Hepatocyte (in vitro differentiated cells): Measurements from ENCODE around the gene AFAP1L2. TPM values are rescaled to one million over a fixed set of nuclear protein-coding genes. Genes with fewer than 3 reads are reported as not detected.

Experiments used
- DNase-seq: peaks from one replicate; pipeline ENCODE4 v3.0.0-alpha.2; 2016; ENCODE audit warnings: low spot score
- H2AFZ ChIP-seq: fragments of 200-600 bp; sonication (generic); 2 replicates; pipeline ENCODE4 v1.6.0; 2016; ENCODE audit warnings: antibody characterized with exemption, mild to moderate bottlenecking
- H3K27ac ChIP-seq: fragments of 200-600 bp; sonication (generic); 2 replicates; pipeline ENCODE4 v1.5.1; 2016; ENCODE audit warnings: mild to moderate bottlenecking
- H3K27me3 ChIP-seq: fragments of 200-600 bp; sonication (generic); 2 replicates; pipeline ENCODE4 v1.6.1; 2016
- H3K36me3 ChIP-seq: fragments of 200-600 bp; sonication (generic); replicated peaks from 2 replicates; pipeline ENCODE4 v1.5.1; 2016; ENCODE audit warnings: low read depth; ENCODE audit not compliant: insufficient read depth
- H3K4me1 ChIP-seq: fragments of 200-600 bp; sonication (generic); 2 replicates; pipeline ENCODE4 v1.5.1; 2016; ENCODE audit warnings: mild to moderate bottlenecking, moderate library complexity; ENCODE audit not compliant: insufficient read depth
- H3K4me2 ChIP-seq: fragments of 200-600 bp; sonication (generic); 2 replicates; pipeline ENCODE4 v1.6.0; 2016
- H3K4me3 ChIP-seq: fragments of 200-600 bp; sonication (generic); 2 replicates; pipeline ENCODE4 v1.5.1; 2016; ENCODE audit warnings: mild to moderate bottlenecking
- H3K79me2 ChIP-seq: fragments of 200-600 bp; sonication (generic); 2 replicates; pipeline ENCODE4 v1.6.0; 2017; ENCODE audit warnings: mild to moderate bottlenecking
- H3K9me2 ChIP-seq: fragments of 200-600 bp; sonication (generic); replicated peaks from 2 replicates; pipeline ENCODE4 v1.6.0; 2017; ENCODE audit warnings: mild to moderate bottlenecking; ENCODE audit not compliant: insufficient read depth
- H3K9me3 ChIP-seq: fragments of 200-600 bp; sonication (generic); 2 replicates; pipeline ENCODE4 v1.5.1; 2016; ENCODE audit warnings: low read depth, mild to moderate bottlenecking
- H4K20me1 ChIP-seq: fragments of 200-600 bp; sonication (generic); 2 replicates; pipeline ENCODE4 v1.6.0; 2016; ENCODE audit warnings: mild to moderate bottlenecking; ENCODE audit not compliant: insufficient read depth, poor library complexity, severe bottlenecking
- EZH2 ChIP-seq: fragments of 200-600 bp; sonication (generic); IDR thresholded peaks from 2 replicates; pipeline ENCODE4 v1.6.1; 2016; ENCODE audit warnings: antibody characterized with exemption, mild to moderate bottlenecking, borderline replicate concordance
- EZH2phosphoT487 ChIP-seq: fragments of 200-600 bp; sonication (generic); IDR thresholded peaks from one replicate; pipeline ENCODE4 v1.6.1; 2018; ENCODE audit warnings: antibody characterized with exemption, mild to moderate bottlenecking, low read depth, moderate library complexity; ENCODE audit not compliant: unreplicated experiment, severe bottlenecking
- WGBS: methylation state at CpG from one replicate; pipeline ENCODE4 v1.1.6; 2016; ENCODE audit warnings: low lambda C conversion rate; ENCODE audit errors: missing lambda C conversion rate; 5-methylcytosine and 5-hydroxymethylcytosine counted together
- polyA plus RNA-seq: library from polyadenylated mRNA; unstranded; fragments of >200 nt; fragmentation: Nextera tagmentation; extraction: Ambion mirVana; gene quantifications from 2 replicates; pipeline ENCODE4 v1.2.1, GENCODE V29; 2016
- total RNA-seq: library from RNA; depleted of rRNA; stranded (reverse); fragments of >200 nt; gene quantifications from 2 replicates; pipeline ENCODE4 v1.2.3, GENCODE V29; 2014
- TF ChIP-seq, protein P1 (sequence below): fragments of 200-600 bp; sonication (generic); IDR thresholded peaks from 2 replicates; pipeline ENCODE4 v1.5.1; 2016; ENCODE audit warnings: antibody characterized with exemption, mild to moderate bottlenecking; ENCODE audit not compliant: poor library complexity

The AFAP1L2 gene
- total and polyA plus RNA-seq, 2 experiments from 2014 or later = 6.1 to 9.6 TPM

DNA sequence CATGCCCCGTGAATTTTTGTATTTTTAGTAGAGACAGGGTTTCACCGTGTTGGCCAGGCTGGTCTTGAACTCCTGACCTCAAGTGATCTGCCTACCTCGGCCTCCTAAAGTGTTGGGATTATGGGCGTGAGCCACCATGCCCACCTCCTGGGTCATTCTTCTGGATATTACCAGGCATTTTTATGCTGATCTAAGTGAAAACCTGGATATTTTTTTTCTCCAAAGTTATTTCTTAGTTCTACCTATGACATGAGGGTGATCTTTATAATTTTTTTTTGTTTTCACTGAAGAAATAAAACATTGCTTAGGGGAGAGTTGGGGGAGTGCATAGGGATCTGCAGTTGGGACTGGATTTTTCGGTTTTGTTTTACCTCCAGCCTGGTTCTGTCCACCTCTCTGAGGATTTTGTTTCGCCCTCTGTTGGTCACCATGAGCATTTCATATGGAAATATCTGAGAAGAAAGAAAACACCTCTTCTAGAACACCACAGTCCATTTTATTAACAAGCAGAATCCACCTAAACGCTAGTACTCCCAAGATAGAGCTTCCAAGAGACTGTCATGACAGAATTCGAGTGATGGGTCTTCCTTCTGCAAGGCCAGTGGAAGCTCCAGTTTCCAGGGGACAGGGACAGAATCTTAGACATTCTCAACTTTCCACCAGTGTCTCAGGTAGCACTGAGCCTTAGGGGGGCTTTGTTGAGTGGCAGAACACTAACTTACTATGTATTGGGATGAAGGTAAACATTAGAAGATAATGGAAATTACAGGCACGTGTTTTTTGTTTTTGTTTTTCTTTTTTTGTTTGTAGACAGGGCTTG is 33.4 kb upstream of the AFAP1L2 start:
- Histone ChIP-seq H3K9me2 (no peaks in the 10 kb centered on the region), H4K20me1 (no peaks in the 10 kb centered on the region), H3K27ac (no peak overlapping the region), H3K27me3 (no peaks in the 10 kb centered on the region), H2AFZ (no peak overlapping the region), H3K4me1 (no peaks in the 10 kb centered on the region), H3K36me3 (no peaks in the 10 kb centered on the region), H3K9me3 (no peaks in the 10 kb centered on the region), H3K4me2 (no peak overlapping the region), H3K79me2 (no peaks in the 10 kb centered on the region), H3K4me3 (no peak overlapping the region)
- TF ChIP-seq, protein P1, sequence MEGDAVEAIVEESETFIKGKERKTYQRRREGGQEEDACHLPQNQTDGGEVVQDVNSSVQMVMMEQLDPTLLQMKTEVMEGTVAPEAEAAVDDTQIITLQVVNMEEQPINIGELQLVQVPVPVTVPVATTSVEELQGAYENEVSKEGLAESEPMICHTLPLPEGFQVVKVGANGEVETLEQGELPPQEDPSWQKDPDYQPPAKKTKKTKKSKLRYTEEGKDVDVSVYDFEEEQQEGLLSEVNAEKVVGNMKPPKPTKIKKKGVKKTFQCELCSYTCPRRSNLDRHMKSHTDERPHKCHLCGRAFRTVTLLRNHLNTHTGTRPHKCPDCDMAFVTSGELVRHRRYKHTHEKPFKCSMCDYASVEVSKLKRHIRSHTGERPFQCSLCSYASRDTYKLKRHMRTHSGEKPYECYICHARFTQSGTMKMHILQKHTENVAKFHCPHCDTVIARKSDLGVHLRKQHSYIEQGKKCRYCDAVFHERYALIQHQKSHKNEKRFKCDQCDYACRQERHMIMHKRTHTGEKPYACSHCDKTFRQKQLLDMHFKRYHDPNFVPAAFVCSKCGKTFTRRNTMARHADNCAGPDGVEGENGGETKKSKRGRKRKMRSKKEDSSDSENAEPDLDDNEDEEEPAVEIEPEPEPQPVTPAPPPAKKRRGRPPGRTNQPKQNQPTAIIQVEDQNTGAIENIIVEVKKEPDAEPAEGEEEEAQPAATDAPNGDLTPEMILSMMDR = peak; percentile 52
- TF ChIP-seq EZH2 (no peak), EZH2phosphoT487 (no peak)
- WGBS = 88% methylated on average over 9 of the region's 9 CpGs
- peak; percentile 29 for DNase-seq

DNA sequence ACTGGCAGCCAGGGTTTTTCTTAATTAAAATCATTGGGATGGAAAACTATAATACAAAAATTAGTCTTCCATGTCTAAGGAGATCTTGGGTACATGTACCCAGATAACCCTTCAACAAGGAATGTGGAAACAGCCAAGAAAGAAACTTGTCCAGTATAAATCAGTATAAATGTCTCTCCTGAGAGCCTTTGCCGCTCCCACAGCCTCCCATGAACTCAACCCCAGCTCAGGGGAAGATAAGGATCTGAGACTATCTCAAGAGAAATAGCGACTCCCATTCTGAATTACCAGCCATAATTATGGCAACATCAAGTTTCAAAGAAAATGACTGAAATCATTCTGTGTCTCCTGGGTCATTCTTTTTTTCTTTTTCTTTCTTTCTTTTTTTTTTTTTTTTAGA is 32.6 kb upstream of the AFAP1L2 start:
- H3K36me3 ChIP-seq = no peaks in the 10 kb centered on the region
- H3K4me1 ChIP-seq = no peaks in the 10 kb centered on the region
- H3K4me3 ChIP-seq = no peak overlapping the region
- DNase-seq = no peak
- 83% methylated on average over 2 of the region's 2 CpGs for WGBS
- H2AFZ ChIP-seq = no peak overlapping the region
- no peak overlapping the region for H3K4me2 ChIP-seq
- no peaks in the 10 kb centered on the region for H3K9me2 ChIP-seq
- TF ChIP-seq EZH2 (no peak), EZH2phosphoT487 (no peak)
- TF ChIP-seq, protein P1 = no peak
- no peak overlapping the region for H3K27ac ChIP-seq
- no peaks in the 10 kb centered on the region for H3K79me2 ChIP-seq
- no peaks in the 10 kb centered on the region for H3K9me3 ChIP-seq
- no peaks in the 10 kb centered on the region for H4K20me1 ChIP-seq
- no peaks in the 10 kb centered on the region for H3K27me3 ChIP-seq

DNA sequence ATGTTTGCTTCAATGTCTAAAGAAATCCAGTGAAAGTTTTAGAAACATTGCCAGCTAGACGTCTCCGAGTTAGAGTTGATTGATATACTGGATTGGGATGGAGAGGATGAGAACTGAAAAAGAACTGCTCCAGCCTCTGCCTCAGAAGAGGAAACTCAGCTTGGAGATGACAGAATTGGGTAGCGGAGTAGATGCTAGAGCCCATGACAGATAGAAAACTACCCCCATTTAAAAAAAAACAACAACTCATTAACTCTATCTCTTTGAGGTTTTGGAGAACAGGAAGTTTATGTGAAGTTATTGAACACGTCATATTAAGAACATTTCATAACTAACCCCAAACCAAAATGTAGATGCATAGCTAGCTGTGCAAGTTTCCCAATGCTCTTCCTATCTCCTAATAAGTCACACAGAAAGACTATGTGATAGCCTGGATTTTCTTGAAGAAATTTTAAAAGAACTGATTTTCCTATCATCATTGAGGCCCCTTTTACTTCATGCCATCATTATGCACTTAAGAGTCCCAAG is 28.3 kb upstream of the AFAP1L2 start:
- no peaks in the 10 kb centered on the region for H4K20me1 ChIP-seq
- H3K4me2 ChIP-seq = no peak overlapping the region
- 95% methylated on average over 4 of the region's 4 CpGs for WGBS
- DNase-seq = no peak
- no peak overlapping the region for H2AFZ ChIP-seq
- H3K4me3 ChIP-seq = no peak overlapping the region
- no peak overlapping the region for H3K27ac ChIP-seq
- H3K9me2 ChIP-seq = no peaks in the 10 kb centered on the region
- no peaks in the 10 kb centered on the region for H3K79me2 ChIP-seq
- no peaks in the 10 kb centered on the region for H3K36me3 ChIP-seq
- H3K27me3 ChIP-seq = no peaks in the 10 kb centered on the region
- H3K9me3 ChIP-seq = no peaks in the 10 kb centered on the region
- TF ChIP-seq EZH2phosphoT487 (no peak), EZH2 (no peak)
- TF ChIP-seq, protein P1 = no peak
- H3K4me1 ChIP-seq = no peaks in the 10 kb centered on the region
